Sigmoid colon (tissue), 7 donors: ENCODE data around the gene RPS5. TPM values are rescaled to one million over a fixed set of nuclear protein-coding genes. Genes with fewer than 3 reads are reported as not detected.

Experiments used
- DNase-seq: peaks from one replicate; pipeline ENCODE4 v3.0.0-alpha.2; 2019
- H3K27ac ChIP-seq, 4 donors: fragments of 200-600 bp; sonication (generic); one replicate each; pipeline ENCODE4 v1.5.1; 2016 to 2019; ENCODE audit warnings: mild to moderate bottlenecking in 1 of 4
- H3K27me3 ChIP-seq, 3 donors: fragments of 200-600 bp; sonication (generic); one replicate each; pipeline ENCODE4 v1.5.1; 2019; ENCODE audit warnings: mild to moderate bottlenecking in 1 of 3
- H3K36me3 ChIP-seq, 4 donors: fragments of 200-600 bp; sonication (generic); one replicate each; pipeline ENCODE4 v1.5.1; 2016 to 2019
- H3K4me1 ChIP-seq, 4 donors: fragments of 200-600 bp; sonication (generic); one replicate each; pipeline ENCODE4 v1.5.1; 2017 to 2019
- H3K4me3 ChIP-seq, 4 donors: fragments of 200-600 bp; sonication (generic); one replicate each; pipeline ENCODE4 v1.5.1; 2017 to 2019; ENCODE audit warnings: mild to moderate bottlenecking in 2 of 4, moderate library complexity in 1 of 4
- H3K9me3 ChIP-seq, 4 donors: fragments of 200-600 bp in 3 of 4; sonication (generic) in 3 of 4; one replicate each; pipeline versions ENCODE4 v1.5.1 to v1.6.1; 2013 to 2019
- EP300 ChIP-seq, 4 donors: sonication (generic); formaldehyde crosslinking; IDR thresholded peaks; one replicate each; pipeline ENCODE4 v1.6.1; 2017; ENCODE audit warnings: antibody characterized with exemption in 4 of 4
- POLR2A ChIP-seq, 2 donors: fragments of 450-650 bp; IDR thresholded peaks; one replicate each; pipeline ENCODE4 v1.6.1; 2016; ENCODE audit warnings: antibody characterized with exemption in 2 of 2, mild to moderate bottlenecking in 2 of 2, moderate library complexity in 2 of 2
- POLR2AphosphoS5 ChIP-seq, 4 donors: sonication (generic); formaldehyde crosslinking; IDR thresholded peaks; one replicate each; pipeline ENCODE4 v1.6.1; 2017; ENCODE audit warnings: antibody characterized with exemption in 4 of 4
- WGBS, 2 donors: extraction: QIAGEN DNeasy Blood & Tissue Kit; methylation state at CpG; one replicate each; pipeline ENCODE4 v1.1.7; 2013; 5-methylcytosine and 5-hydroxymethylcytosine counted together
- intact Hi-C: fragments of 100-400 bp; cut with DNase I; formaldehyde crosslinking; loops from one replicate; pipeline ENCODE4 v1.15.1; 2023
- polyA plus RNA-seq, 3 donors: library from polyadenylated mRNA; stranded (reverse); fragments of 200-250 nt; gene quantifications; one replicate each; pipeline ENCODE4 v1.2.3, GENCODE V29; 2013
- total RNA-seq, 4 donors: library from RNA; depleted of rRNA; stranded (reverse); fragments of >200 nt; gene quantifications; one replicate each; pipeline ENCODE4 v1.1.0, GENCODE V29; 2016
- TF ChIP-seq, protein P1 (sequence below), 4 experiments: fragments of 450-650 bp in 3 of 4; fragments of 200-600 bp in 1 of 4; IDR thresholded peaks; one replicate each; pipeline ENCODE4 v1.5.1; 2016 to 2019; ENCODE audit warnings: antibody characterized with exemption in 4 of 4, mild to moderate bottlenecking in 3 of 4, moderate library complexity in 2 of 4
- donor health status: healthy with polysubstance abuse.
- donor health status: Bipolar disorder and iron deficiency.
- donor health status: healthy.

The RPS5 gene
- total and polyA plus RNA-seq, 7 donors = 1,097 to 2,581 (median 1,974) TPM

GRCh38 chr19:58366585-58367430, 20.3 kb upstream of the RPS5 start:
- Histone ChIP-seq H3K36me3 (no peaks in the 10 kb centered on the region), H3K27me3 (peaks cover 0 to 18% (median 13%) of the 10 kb centered on the region in 3 donors), H3K4me1 (peaks cover 0 to 2% (median under 1%) of the 10 kb centered on the region in 4 donors), H3K9me3 (no peaks in the 10 kb centered on the region), H3K4me3 (no peak overlapping the region), H3K27ac (no peak overlapping the region)
- TF ChIP-seq, protein P1, sequence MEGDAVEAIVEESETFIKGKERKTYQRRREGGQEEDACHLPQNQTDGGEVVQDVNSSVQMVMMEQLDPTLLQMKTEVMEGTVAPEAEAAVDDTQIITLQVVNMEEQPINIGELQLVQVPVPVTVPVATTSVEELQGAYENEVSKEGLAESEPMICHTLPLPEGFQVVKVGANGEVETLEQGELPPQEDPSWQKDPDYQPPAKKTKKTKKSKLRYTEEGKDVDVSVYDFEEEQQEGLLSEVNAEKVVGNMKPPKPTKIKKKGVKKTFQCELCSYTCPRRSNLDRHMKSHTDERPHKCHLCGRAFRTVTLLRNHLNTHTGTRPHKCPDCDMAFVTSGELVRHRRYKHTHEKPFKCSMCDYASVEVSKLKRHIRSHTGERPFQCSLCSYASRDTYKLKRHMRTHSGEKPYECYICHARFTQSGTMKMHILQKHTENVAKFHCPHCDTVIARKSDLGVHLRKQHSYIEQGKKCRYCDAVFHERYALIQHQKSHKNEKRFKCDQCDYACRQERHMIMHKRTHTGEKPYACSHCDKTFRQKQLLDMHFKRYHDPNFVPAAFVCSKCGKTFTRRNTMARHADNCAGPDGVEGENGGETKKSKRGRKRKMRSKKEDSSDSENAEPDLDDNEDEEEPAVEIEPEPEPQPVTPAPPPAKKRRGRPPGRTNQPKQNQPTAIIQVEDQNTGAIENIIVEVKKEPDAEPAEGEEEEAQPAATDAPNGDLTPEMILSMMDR (IDR thresholded peaks at IDR 0.05) = no peak
- no peak for TF ChIP-seq POLR2A (IDR thresholded peaks at IDR 0.05)
- intact Hi-C loops = no loop called here
- WGBS, 2 donors = 92 to 95% methylated on average over 32 of the region's 32 CpGs
- DNase-seq = no peak

DNA sequence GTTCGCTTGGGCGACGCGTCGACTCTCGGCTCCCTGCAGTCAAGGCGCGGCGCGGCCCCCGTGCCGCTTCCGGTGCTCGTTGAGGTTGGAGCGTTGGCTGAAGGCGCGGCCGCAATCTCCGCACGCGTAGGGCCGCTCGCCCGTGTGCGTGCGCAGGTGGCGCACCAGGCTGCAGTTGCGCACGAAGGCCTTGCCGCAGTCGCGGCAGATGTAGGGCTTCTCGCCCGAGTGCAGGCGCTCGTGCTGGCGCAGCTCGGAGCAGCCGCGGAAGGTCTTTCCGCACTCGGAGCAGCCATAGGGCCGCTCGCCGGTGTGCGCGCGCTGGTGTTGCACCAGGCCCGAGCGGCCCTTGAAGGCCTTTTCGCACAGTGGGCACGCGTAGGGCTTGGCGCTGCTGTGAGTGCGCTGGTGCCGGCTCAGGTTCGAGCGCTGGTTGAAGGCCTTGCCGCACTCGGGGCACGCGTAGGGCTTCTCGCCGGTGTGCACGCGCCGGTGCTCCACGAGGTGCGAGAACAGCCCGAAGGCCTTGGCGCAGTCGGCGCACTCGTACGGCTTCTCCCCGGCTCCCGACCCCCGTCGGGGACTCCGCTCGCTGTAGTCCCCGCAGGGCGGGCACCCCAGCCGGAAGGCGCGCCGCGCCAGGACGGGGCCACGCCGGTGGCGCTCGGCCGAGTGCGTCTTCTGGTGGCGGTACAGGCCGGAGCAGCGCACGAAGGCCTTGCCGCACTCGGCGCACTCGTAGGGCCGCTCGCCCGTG, 19.2 kb upstream of the RPS5 start:
- Histone ChIP-seq H3K4me3 (no peak overlapping the region), H3K4me1 (no peaks in the 10 kb centered on the region), H3K9me3 (no peaks in the 10 kb centered on the region), H3K27ac (no peak overlapping the region), H3K27me3 (peaks cover 0 to 18% (median 13%) of the 10 kb centered on the region in 3 donors), H3K36me3 (no peaks in the 10 kb centered on the region)
- no peak for DNase-seq
- WGBS, 2 donors = 73 to 91% methylated on average over 106 of the region's 106 CpGs
- intact Hi-C loops = no loop called here
- TF ChIP-seq, protein P1 (IDR thresholded peaks at IDR 0.05) = no peak
- TF ChIP-seq EP300 (IDR thresholded peaks at IDR 0.05) (no peak), POLR2AphosphoS5 (IDR thresholded peaks at IDR 0.05) (no peak), POLR2A (IDR thresholded peaks at IDR 0.05) (no peak)

DNA sequence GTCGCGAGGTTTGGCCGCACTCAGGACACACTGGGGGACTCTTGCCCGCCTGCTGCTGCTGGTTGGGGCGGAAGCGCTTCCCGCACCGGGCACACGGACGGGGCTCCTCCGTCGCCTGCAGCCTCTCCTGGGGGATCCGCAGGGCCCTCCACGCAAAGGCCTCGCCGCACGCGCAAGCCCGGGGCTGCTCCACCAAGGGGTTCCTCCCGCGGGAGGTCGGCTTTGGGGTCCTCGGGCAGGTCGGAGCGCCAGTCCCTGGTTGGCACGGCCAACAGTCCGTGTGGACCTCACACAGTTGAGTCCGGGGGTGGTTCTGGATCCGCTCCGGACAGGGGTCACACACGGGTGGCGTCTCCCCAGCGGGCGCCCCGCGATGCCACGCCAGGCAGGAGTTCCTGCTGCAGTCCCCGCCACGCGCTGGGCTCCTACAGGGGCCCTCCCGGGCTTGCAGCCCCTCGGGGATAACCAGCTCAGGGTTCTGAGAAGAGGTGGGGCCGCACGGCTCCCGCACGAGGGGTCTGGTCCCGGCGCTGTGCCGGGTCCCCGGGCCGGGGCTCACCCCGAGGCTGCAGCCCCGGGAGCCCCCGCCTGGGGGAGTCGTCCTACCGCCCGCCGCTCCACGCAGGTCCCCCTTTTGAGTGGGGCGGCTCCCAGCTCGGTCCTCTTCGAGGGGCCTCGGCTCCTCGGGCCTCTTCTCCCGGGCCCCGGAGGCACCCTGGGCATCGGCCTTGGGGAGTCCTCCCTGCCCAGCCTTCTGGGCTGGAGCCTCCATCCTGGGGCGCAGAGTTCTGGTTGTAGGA, 18.3 kb upstream of the RPS5 start:
- no peak for TF ChIP-seq EP300 (IDR thresholded peaks at IDR 0.05)
- TF ChIP-seq, protein P1 (IDR thresholded peaks at IDR 0.05) = no peak
- intact Hi-C loops = no loop called here
- WGBS, 2 donors = 91 to 95% methylated on average over 68 of the region's 68 CpGs

GRCh38 chr19:58372311-58373133, 14.5 kb upstream of the RPS5 start:
- Histone ChIP-seq H3K27me3 (peaks cover 0 to 8% (median 2%) of the 10 kb centered on the region in 3 donors), H3K4me1 (no peaks in the 10 kb centered on the region), H3K27ac (no peak overlapping the region), H3K4me3 (no peak overlapping the region), H3K9me3 (no peaks in the 10 kb centered on the region), H3K36me3 (no peaks in the 10 kb centered on the region)
- no peak for TF ChIP-seq EP300 (IDR thresholded peaks at IDR 0.05)
- TF ChIP-seq, protein P1 (IDR thresholded peaks at IDR 0.05) = no peak
- TF ChIP-seq POLR2A (IDR thresholded peaks at IDR 0.05) = no peak
- TF ChIP-seq POLR2AphosphoS5 (IDR thresholded peaks at IDR 0.05) = no peak
- intact Hi-C loops = no loop called here
- no peak for DNase-seq
- WGBS, 2 donors = 82 to 87% methylated on average over 15 of the region's 15 CpGs

More for the DNA sequence above, 18.3 kb upstream of the RPS5 start:
- DNase-seq = no peak
- no peaks in the 10 kb centered on the region for H3K4me1 ChIP-seq
- H3K36me3 ChIP-seq = no peaks in the 10 kb centered on the region
- no peak overlapping the region for H3K4me3 ChIP-seq
- H3K27ac ChIP-seq = no peak overlapping the region
- H3K27me3 ChIP-seq = peaks cover 0 to 18% (median 13%) of the 10 kb centered on the region in 3 donors
- no peaks in the 10 kb centered on the region for H3K9me3 ChIP-seq
